ENCODE measurements around the gene BROX.
"Not testable (repeated sequence)": the region's sequence is repeated elsewhere in the genome, so short reads cannot be mapped to it uniquely, and the experiment has no call there.

Gene BROX

DNA sequence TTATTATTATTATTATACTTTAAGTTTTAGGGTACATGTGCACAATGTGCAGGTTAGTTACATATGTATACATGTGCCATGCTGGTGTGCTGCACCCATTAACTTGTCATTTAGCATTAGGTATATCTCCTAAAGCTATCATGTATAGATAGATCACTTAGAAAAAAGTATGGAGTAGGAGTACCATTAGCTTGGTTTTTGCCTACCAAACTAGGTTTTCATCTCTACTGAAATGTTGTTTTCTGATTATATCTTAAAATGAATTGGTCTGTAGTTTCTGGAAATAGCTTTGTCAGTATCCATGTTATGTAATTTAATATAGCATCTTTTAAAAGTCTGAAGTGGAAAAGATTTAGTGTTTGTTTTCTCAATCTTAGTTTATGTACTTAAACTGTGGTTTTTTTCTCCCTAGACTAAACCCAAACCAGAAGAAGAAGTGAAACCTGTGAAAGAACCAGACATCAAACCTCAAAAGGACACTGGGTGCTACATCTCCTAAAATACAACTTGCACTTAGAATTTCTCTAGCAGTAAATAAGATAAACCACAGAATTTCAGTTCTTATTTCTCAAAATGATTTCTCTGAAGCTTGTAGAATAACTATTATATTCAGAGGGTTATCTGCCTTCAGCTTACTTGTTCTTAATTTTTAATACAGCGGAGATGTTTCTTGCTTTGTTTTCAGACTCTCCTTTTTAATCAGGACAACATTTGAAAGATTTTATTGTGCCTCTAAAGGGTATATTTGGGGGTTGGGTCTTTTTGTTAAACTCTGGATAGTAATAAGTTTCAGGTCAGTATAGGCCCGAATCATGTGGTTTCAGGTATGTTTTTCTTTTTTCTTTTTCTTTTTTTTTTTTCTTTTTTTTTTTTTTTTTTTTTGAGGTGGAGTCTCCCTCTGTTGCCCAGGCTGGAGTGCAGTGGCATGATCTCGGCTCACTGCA, 20.1 kb downstream of the BROX start:
- no peak for DNase-seq

DNA sequence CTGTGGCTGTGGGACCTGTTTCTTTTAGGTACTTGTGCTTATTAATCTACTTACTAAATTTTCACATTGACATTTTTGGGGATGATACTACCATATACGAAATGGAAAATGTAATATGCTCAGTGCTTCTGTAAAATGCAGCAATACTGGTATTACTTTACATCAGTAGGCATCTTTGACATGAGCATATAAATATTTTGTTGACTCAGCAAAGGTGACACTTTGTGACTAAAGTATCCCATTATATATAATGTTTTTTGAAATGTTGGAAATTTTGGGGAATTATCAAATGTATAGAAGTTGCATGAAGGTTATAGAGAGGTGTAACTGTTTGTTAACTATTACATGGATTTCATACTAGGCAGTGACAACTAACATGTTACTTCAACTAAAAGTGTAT, 22.4 kb downstream of the BROX start:
- DNase-seq, result no peak

DNA sequence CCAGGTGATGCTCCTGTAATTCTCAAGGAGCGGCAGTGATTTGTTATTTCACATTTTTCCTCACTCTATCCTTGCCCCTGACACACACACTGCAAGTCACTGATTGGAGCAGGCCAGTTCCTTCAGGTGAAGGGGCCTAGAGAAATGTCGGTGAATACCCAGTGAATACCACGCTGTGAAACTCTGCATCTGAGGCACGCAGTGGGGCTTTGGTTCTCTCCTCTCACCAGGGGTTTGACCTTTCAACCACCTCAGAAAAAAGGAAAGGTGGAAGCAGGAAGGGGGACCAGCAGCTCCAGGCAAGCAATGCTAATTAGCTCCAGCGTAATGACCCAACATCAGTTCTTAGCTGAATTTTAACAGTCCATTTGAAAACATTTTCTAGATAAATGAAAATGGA, 24.1 kb downstream of the BROX start:
- no peak for DNase-seq

DNA sequence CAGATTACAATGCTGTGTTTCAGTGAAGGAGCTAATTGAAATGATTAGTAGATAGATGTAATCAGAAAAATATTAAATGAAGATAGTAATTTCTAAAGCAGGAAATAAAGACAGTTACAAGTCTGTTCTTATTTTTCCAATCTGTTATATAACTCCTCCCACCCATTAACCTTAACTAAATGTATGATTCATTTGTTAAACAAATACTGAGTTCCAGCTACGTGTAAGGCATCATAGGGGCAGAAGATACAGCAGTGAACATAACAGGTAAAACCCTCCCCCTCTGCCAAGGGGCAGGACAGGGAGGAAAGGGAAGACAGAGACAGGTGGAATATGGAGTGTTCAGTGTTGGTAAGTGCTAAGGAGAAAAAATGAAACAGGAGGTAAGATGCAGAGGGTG, 24.6 kb downstream of the BROX start, which contains the start of gene FAM177B:
FAM177B (plus strand) TSS at position 231 of the 400 bp plus-strand sequence. CDS start 9,344 bp downstream, outside the sequence.
- DNase-seq, result no peak

DNA sequence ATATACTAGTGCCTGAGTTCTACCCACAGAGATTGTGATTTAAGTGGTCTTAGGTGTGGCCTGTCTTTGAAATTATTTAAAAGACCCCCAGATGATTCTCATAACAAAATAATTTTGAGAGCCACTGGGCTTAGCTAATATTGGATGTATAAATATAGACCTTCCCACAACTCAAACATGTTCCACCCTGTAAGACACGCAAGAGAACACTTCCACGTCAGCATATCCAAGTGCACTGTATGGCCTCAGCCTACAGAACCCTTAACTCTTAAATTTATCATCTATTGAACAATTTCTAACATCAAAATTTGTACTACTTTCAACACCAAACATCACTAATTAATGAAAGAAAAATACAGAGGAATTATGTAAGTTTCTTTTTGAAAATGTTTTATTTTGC, 27.1 kb downstream of the BROX start:
- no peak for DNase-seq

DNA sequence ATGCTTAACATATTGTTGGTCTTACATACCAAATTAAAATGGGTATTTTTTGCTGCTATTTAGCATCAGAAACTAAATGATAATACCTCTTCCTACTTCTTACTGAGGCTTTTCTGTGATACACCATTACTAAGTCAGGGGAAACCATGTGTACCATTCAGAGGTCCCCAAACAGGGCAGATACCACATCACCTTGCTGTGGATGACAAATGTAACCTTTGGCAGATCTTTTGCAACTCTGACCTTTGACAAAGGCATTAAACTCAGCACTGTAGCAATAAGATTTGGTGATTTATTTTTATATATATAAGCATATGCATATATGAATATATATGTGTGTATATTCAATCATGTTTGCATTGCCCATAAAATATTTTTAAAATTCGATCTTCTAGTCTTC, 27.6 kb downstream of the BROX start:
- DNase-seq, result no peak

DNA sequence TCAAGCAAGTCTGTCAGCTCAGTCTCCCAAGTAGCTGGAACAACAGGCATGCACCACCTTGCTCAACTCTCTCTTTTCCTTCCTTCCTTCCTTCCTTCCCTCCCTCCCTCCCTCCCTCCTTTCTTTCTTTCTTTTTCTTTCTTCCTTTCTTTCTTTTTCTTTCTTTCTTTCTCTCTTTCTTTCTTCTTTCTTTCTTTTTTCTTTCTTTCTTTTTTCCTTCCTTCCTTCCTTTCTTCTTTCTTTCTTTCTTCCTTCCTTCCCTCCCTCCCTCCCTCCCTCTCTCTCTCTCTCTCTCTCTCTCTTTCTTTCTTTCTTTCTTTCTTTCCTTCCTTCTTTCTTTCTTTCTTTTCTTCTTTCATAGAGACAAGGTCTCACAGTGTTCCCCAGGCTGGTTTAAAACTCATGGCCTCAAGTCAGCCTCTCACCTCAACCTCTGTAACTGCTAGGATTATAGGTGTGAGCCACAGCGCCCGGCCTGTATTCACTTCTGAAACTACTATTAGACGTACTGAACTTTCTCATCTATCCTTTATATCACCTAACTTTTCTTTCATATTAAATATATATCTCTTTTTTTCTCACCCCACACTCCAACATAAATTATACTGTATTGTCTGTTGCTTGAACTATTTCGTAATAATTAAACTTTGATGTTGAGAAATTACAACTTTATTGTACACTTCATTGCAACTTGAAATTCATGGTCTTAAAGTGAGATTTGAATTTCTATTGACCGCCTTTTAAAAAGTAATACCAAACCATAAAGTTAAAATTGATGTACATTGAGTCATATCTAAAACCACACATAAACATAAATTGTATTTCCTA, 29.5 kb downstream of the BROX start:
- DNase-seq, result not testable (repeated sequence)

DNA sequence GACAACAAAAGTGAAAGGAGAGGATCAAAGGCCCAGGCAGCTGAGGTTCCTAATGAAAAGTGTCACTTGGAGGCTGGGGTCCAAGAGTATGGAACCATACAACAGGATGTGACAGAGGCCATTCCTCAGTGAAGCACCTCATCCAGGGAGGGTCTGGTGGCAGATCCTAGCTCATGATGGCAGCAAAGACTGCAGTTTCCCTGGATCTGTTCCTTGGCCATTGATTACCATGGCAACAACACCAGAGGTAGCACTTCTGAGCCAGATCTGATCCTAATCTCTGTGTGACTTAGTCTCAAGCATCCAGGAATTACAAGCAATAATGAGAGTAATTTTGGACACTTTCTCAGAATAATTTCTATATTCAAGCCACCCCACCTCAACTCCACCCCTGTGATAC, 37.6 kb downstream of the BROX start:
- DNase-seq, result no peak

DNA sequence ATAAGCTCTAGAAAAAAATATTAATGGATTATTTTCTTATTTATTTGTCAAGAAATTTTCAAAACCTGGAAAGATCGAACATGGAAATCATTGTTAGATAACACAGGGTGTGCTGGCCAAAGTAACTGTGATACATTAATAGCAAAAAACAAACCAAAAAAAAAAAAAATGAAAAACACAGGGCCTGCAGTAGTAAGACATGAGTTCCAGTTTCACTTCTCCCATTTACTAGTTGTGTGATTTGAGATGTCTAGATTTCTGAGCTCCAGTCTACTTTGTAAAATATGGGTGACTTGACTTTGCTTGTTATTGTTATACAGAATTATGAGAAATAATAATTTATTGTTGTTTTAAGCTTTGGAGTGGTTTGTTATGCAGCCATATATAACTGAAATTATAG, 38.3 kb downstream of the BROX start:
- no peak for DNase-seq

DNA sequence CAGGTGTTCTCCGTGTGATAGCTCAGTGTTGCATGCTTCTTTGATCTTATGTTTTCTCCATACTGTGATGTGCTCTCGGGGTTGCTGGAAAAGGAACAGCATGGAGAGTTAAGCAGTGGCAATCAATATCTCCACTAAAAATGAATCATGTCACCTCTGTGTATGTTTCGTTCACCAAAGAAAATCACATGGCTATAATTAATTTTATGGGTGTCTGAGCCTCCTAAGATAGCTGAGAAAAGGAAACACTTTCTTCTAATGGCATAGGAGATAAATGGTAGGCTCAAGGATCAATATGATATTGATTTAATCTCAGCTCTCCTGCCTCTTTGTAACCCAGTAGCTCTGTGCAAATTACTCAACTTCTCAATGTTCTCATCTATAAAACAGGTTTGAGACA, 38.9 kb downstream of the BROX start:
- no peak for DNase-seq

DNA sequence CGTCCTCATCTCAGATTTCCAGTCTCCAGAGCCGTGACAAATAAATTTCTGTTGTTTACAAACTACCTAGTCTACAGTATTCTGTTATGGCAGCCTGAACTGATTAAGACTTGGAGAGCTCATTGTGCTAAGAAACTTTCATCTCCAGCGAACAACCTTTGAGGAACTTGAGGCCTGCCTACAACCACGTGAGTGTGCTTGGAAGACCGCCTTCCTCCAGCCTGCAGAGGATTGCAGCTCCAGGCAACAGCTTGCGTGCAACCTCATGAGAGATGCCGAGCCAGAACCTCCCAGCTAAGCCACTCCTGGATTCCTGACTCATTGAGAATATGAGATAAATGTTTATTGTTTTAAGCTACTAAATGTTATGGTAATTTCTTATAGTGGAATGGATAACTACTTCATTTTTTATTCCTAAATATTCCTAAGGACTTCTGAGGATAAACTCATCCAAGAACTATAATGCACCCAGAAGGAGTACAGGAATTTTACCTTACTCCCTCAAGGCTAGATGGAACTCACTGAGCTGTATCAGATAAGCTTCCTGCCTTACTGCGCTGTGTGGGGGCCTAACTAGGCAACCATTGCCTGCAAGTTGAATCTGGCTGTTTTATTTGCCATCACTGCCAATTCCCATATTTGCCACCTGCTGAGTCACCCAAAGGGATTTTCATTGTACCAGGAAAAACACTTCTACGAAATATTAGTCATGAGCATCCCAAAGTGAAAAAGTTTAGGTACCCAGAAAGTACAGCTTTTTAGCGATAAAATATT, 42.2 kb downstream of the BROX start:
- no peak for DNase-seq

DNA sequence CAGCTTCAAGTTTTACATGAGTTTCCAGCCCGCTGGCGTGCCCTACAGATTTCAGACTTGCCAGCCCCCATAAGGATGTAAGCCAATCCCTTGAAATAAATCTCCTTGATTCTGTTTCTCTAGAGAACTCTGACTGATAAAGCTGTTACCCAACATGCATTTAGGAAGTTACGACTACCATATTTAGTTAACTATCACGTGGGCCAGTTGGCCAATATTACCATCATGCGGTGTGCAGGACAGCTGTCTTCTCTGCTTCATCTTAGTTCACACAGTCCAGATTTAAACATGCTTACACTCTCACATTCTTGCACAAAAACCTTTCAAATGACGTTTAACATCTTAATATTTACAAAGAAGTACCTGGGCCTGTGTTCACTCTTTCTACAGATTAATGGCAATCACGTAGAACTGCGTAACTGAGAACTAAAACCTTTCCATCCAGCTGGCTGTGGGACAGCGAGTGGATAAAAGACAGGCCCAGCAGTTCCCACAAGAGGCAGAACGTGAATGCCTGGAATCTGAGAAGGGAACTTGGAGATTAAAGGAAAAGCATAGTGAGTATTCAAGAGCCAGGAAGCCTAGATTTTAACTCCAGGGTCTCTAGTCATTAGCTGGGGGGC, 45.4 kb downstream of the BROX start:
- no peak for DNase-seq

DNA sequence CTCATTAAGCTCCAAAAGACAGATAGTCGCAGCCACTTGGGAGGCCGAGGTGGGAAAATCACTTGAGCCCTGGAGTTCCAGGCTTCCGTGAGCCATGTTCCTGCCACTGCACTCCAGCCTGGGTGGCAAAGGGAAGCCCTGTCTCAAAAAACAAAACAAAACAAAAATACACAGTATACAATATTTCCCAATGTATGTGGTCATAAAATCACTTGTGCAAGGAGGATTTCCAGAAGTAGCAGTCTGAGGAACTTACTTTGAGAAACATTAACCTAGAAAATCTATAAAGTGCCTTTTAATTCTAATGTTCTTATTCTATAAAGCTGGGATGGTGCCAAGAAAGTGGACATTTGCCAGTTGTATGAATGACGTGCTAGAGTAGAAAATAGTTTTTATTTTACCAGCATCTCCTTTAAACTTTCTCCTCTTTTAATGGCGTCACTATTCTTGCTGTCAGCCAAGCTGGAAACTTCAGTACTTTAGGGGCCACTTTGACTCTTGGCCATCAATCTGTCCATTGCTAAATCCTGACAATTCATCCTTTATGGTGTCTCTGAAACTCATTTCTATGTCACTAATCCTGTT, 47.2 kb downstream of the BROX start:
- DNase-seq, result no peak

DNA sequence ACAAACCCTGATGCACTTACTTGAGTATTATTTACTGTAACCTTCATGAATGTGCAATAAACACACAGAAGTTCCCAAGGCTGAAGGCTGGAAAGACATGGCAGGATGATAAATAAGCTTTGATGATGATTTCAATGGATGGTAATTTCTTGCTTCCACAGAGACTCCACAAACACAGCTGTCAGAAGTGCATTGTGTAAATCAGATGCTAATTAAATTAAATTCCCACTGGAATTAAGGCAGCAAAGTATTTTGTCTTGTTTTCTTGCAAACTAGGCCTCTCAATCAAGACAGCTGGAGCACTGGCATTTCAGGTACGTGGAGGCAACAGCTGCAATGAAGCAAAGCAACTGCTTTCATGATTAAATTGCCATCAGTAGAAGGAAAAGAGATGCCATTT, 48.7 kb downstream of the BROX start:
- DNase-seq, result no peak

DNA sequence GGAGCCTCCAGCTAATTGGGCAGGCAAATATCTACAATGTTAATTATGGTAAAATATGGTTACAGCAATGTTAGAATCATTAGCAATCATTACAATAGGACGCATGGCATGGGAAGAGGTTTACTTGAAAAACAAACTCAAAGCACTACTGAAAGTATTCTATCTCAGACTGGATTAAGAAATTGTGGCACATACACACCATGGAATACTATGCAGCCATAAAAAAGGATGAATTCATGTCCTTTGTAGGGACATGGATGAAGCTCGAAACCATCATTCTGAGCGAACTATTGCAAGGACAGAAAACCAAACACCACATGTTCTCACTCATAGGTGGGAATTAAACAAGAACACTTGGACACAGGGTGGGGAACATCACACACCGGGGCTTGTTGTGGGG, 49.8 kb downstream of the BROX start:
- DNase-seq, result not testable (repeated sequence)

DNA sequence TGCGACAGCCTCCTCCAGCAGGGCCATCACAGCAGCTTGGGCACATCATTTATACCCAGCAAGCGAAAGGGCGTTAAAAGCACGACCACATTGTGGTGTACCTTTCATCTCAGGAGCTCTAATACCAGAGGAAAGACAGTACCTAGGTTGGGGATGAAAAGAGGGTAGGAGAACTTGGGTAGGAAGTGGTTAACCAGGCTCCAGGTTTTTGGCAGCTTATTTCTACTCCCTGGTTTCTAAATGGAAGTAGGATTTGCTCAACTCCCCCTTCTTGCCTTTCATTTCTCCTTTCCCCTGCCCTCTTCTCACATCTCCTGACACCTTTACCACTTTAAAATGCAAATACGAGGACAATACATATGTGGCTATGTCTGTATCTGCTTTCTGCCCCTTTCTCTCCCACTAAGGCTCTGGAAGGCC, 54.8 kb downstream of the BROX start:
- DNase-seq, result no peak

DNA sequence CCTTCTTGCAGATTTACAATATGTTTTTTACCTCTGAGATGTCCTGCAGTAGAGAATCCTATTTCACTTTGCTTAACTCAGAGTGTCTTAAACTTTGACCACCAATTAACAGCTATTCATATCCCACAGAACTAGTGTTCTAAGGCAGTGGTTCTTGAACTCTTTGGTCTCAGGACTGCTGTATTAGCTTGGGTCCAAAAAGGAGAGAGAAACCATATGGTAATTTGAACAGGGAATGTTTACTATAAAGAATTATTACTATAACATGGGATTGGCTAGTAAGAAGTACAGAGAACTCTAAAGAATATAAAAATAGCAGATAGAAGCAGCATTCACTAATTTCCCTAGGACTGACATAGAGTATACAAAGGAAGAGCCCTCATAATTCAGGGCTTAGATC, 56.2 kb downstream of the BROX start:
- no peak for DNase-seq

DNA sequence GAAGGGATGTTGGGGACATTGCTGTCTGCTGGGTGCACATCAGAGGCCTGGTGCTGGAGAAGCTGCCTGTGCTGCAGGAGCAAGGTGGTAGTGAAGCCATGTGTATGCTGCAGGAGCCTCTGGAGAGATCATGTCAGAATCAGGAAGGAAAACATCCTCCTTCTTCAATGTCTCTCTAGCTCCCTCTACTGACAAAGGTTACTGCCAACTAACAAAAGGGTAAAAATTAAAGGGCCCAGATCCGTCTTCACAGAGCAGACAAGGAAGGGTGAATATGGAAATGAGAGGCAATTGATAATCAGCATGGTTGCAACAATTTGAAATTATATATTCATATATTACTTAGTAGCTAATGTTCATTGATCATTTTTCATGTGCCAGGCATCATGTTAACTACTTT, 56.8 kb downstream of the BROX start:
- DNase-seq, result no peak

DNA sequence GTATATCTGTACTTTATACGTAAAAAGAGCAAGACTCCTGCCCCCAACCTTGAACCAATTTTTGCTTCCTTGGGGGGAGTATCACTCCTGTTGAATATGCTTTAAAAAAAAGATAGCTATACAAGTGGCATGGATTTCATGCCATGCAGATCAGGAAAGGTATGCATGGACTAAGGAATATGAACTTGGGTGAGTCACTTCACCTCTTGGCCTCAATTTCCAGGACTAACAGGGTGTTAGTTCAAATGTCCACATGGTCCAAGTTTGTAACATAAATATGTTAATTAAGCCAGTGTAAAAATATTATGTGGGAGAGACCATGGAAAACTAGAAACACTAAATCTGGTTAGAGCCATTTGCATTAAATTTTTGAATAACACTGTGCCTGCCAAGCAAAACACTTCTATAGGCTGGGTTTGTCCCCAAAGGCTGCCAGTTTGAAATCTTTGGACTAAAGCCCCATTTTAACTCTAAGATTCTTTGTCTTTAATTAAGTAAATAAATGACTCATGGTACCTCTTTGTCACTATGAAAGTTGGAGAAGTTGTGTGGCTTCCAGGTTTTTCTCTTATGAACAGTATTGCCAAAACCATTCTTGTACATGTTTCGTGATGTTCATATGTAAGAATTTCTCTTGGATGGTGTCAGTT, 57.7 kb downstream of the BROX start:
- no peak for DNase-seq

DNA sequence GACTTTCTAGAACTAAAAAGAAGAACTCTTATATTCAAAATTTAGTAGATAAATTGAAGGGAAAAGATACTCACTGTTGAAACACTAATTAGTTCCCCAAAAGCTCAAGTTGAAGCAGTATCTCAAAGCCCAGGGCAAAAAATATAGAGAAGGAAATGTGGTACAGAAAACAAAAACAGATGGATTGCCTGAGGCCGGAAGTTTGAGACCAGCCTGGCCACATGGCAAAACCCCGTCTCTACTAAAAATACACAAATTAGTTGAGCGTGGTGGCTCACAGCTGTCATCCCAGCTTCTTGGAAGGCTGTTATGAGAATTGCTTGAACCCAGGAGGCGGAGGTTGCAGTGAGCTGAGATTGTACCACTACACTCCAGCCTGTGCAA, 60.6 kb downstream of the BROX start:
- DNase-seq, result no peak

DNA sequence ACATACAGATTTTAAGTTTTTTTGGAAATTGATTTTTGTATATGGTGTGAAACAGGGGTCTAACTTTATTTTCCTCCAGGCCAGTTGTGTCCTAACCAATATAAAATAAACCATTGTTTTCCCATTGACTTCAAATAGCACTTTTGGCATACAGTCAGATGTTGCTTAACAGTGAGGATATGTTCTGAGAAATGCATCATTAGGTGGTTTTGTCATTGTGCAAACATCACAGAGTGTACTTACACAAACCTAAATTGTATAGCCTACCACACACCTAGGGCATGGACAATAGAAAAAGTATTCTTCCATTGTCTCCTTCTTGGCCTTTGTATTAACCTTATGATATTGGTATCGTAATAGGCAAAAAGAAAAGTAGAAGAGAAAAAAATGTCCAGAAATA, 65.1 kb downstream of the BROX start:
- no peak for DNase-seq

DNA sequence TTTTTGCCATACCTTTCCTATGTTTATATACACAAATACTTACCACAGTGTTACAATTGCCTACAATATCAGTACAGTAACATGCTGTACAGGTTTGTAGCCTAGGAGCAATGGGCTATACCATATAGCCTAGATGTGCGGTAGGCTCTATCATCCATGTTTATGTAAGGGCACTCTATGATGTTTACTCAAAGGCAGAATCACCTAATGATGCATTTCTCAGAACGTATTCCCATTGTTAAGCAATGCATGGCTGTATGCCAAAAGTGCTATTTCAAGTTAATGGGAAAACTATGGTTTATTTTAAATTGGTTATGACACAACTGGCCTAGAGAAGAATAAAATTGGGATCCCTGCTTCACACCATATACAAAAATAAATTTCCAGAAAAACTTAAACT, 65.6 kb downstream of the BROX start:
- DNase-seq, result no peak

Data from activated naive CD4-positive, alpha-beta T cell (primary cell).